IMR-90 (cell line): Measurements from ENCODE around the gene DTL. TPM values are rescaled to one million over a fixed set of nuclear protein-coding genes. Genes with fewer than 3 reads are reported as not detected.

Experiments used
- ATAC-seq: fragments of 200-7000 bp; cut with Tn5 transposase; 2 replicates; pipeline ENCODE4 v1.9.1; 2020; ENCODE audit warnings: low read depth, mild to moderate bottlenecking, moderate library complexity
- BruUV-seq: library from RNA; stranded (reverse); fragments of 400-500 nt; replicated peaks from 2 replicates; lab custom pipeline; 2021; lab: Mats Ljungman, UMichigan
- CTCF ChIA-PET: fragments of 300-600 bp; formaldehyde crosslinking; extraction: SDS; loops from one replicate; lab custom pipeline; 2021; ENCODE audit warnings: antibody characterized with exemption; lab: Yijun Ruan, JAX
- POLR2A ChIA-PET: fragments of 300-600 bp; sonication (Branson Sonifier 250); formaldehyde crosslinking; loops from one replicate; lab custom pipeline; 2022; ENCODE audit warnings: antibody characterized with exemption; ENCODE audit not compliant: unreplicated experiment; lab: Charles Lee
- DNase-seq: peaks from one replicate; pipeline ENCODE4 v3.0.0; 2013
- H2AFZ ChIP-seq: replicated peaks from 2 replicates; pipeline ENCODE3; 2013; ENCODE audit warnings: low read length, mild to moderate bottlenecking; ENCODE audit not compliant: poor library complexity
- H2AK5ac ChIP-seq: 2 replicates; pipeline ENCODE4 v1.6.1; 2013; ENCODE audit warnings: low read depth, low read length, inconsistent platforms
- H2AK9ac ChIP-seq: replicated peaks from 2 replicates; pipeline ENCODE3; 2013; ENCODE audit warnings: mild to moderate bottlenecking, low read depth, low read length, moderate library complexity; ENCODE audit not compliant: poor library complexity
- H2BK120ac ChIP-seq: 2 replicates; pipeline ENCODE4 v1.6.1; 2013; ENCODE audit warnings: low read depth, low read length, inconsistent platforms
- H2BK15ac ChIP-seq: 3 replicates; pipeline ENCODE4 v1.6.1; 2013; ENCODE audit warnings: low read depth, low read length, inconsistent platforms
- H2BK20ac ChIP-seq: 2 replicates; pipeline ENCODE4 v1.6.1; 2013; ENCODE audit warnings: low read depth, mild to moderate bottlenecking, inconsistent platforms, low read length, moderate library complexity
- H2BK5ac ChIP-seq: 2 replicates; pipeline ENCODE4 v1.6.1; 2013; ENCODE audit warnings: mild to moderate bottlenecking, low read depth, low read length, inconsistent platforms; ENCODE audit not compliant: poor library complexity, severe bottlenecking
- H3K14ac ChIP-seq: replicated peaks from 2 replicates; pipeline ENCODE4 v1.6.1; 2013; ENCODE audit warnings: low read depth, low read length, inconsistent platforms
- H3K18ac ChIP-seq: 2 replicates; pipeline ENCODE4 v1.6.1; 2013; ENCODE audit warnings: low read depth, low read length, control low read depth
- H3K23ac ChIP-seq: 2 replicates; pipeline ENCODE4 v1.6.1; 2013; ENCODE audit warnings: low read depth, low read length, inconsistent platforms
- H3K27ac ChIP-seq: 2 replicates; pipeline ENCODE4 v1.5.1; 2013; ENCODE audit warnings: mild to moderate bottlenecking, control low read depth, low read length; ENCODE audit not compliant: insufficient read depth
- H3K27me3 ChIP-seq: 2 replicates; pipeline ENCODE4 v1.6.1; 2013; ENCODE audit warnings: low read length; ENCODE audit not compliant: control insufficient read depth, insufficient read depth
- H3K36me3 ChIP-seq: 2 replicates; pipeline ENCODE4 v1.6.1; 2013; ENCODE audit warnings: low read length, mixed read lengths; ENCODE audit not compliant: control insufficient read depth, insufficient read depth
- H3K4ac ChIP-seq: 2 replicates; pipeline ENCODE4 v1.6.1; 2013; ENCODE audit warnings: low read depth, low read length, inconsistent platforms
- H3K4me1 ChIP-seq: 2 replicates; pipeline ENCODE4 v1.6.1; 2013; ENCODE audit warnings: low read length, mixed read lengths; ENCODE audit not compliant: control insufficient read depth, insufficient read depth
- H3K4me2 ChIP-seq: 2 replicates; pipeline ENCODE4 v1.6.1; 2013; ENCODE audit warnings: low read depth, mild to moderate bottlenecking, control low read depth, low read length, moderate library complexity
- H3K4me3 ChIP-seq: 2 replicates; pipeline ENCODE4 v1.5.1; 2013; ENCODE audit warnings: low read depth, mild to moderate bottlenecking, control low read depth, low read length, moderate library complexity; ENCODE audit not compliant: insufficient read depth
- H3K56ac ChIP-seq: 2 replicates; pipeline ENCODE4 v1.6.1; 2013; ENCODE audit warnings: low read length, inconsistent platforms; ENCODE audit not compliant: insufficient read depth; ENCODE audit errors: extremely low read depth
- H3K79me1 ChIP-seq, 2 experiments: 2 replicates each; pipeline ENCODE4 v1.6.1; 2013; ENCODE audit warnings: low read length in 2 of 2, inconsistent platforms in 1 of 2, low read depth in 1 of 2
- H3K9ac ChIP-seq: 2 replicates; pipeline ENCODE4 v1.6.1; 2013; ENCODE audit warnings: low read depth, low read length, control low read depth
- H3K9me1 ChIP-seq: 2 replicates; pipeline ENCODE4 v1.6.1; 2013; ENCODE audit warnings: low read length, inconsistent platforms; ENCODE audit not compliant: insufficient read depth
- H3K9me3 ChIP-seq: 2 replicates; pipeline ENCODE4 v1.6.1; 2013; ENCODE audit warnings: low read length; ENCODE audit not compliant: control insufficient read depth, insufficient read depth
- H4K20me1 ChIP-seq: 2 replicates; pipeline ENCODE4 v1.6.1; 2013; ENCODE audit warnings: low read length, inconsistent platforms; ENCODE audit not compliant: insufficient read depth
- H4K5ac ChIP-seq: 2 replicates; pipeline ENCODE4 v1.6.1; 2013; ENCODE audit warnings: mild to moderate bottlenecking, low read depth, low read length, control low read depth
- H4K8ac ChIP-seq, 2 experiments: 2 replicates each; pipeline ENCODE4 v1.6.1; 2013; ENCODE audit warnings: low read depth in 2 of 2, low read length in 2 of 2, control low read depth in 1 of 2, inconsistent platforms in 1 of 2
- H4K91ac ChIP-seq: 2 replicates; pipeline ENCODE4 v1.6.1; 2013; ENCODE audit warnings: low read depth, low read length, inconsistent platforms; ENCODE audit not compliant: insufficient read depth
- FOS ChIP-seq: fragments of 150-350 bp; IDR thresholded peaks from 2 replicates; pipeline ENCODE4 v1.6.1; 2016; ENCODE audit warnings: low read depth, low read length
- MAFK ChIP-seq: IDR thresholded peaks from 2 replicates; pipeline ENCODE4 v1.6.1; 2012; ENCODE audit warnings: low read depth, low read length, improper control_type of control experiment
- MAZ ChIP-seq: IDR thresholded peaks from 2 replicates; pipeline ENCODE4 v1.6.1; 2012; ENCODE audit warnings: low read depth, mild to moderate bottlenecking, low read length, improper control_type of control experiment, moderate library complexity, borderline replicate concordance
- RAD21 ChIP-seq: IDR thresholded peaks from 2 replicates; pipeline ENCODE4 v1.6.1; 2012; ENCODE audit warnings: low read length, improper control_type of control experiment
- RCOR1 ChIP-seq: IDR thresholded peaks from 2 replicates; pipeline ENCODE4 v1.6.1; 2012; ENCODE audit warnings: mild to moderate bottlenecking, low read length, improper control_type of control experiment; ENCODE audit not compliant: insufficient replicate concordance
- WGBS, 2 experiments: methylation state at CpG; one replicate each; pipeline versions ENCODE4 v1.1.5 to v1.1.7; 2013; ENCODE audit warnings: missing lambda C conversion rate in 2 of 2; ENCODE audit not compliant: insufficient read length in 1 of 2; ENCODE audit errors: extremely low coverage in 2 of 2; 5-methylcytosine and 5-hydroxymethylcytosine counted together
- dilution Hi-C: fragments of 300-500 bp; cut with HindIII; formaldehyde crosslinking; loops from one replicate; pipeline ENCODE4 v1.14.3; 2018; ENCODE audit warnings: low sequenced_read_pairs; ENCODE audit not compliant: unreplicated experiment
- in situ Hi-C: fragments of 300-500 bp; cut with MboI; formaldehyde crosslinking; loops from 3 replicates; pipeline ENCODE4 v1.14.3; 2019; ENCODE audit warnings: low sequenced_read_pairs, inconsistent platforms, mixed read lengths
- intact Hi-C: fragments of 100-400 bp; cut with micrococcal nuclease; formaldehyde crosslinking; loops from 2 replicates; pipeline ENCODE4 v1.10.0; 2022
- polyA plus RNA-seq, 3 experiments: library from polyadenylated mRNA; depleted of rRNA; stranded (reverse); fragments of >200 nt; gene quantifications; 2 replicates each; pipeline ENCODE4 v1.2.3, GENCODE V29; 2012; ENCODE audit warnings: low replicate concordance in 1 of 3
- total RNA-seq: library from RNA; depleted of rRNA; stranded (reverse); fragments of >200 nt; gene quantifications from 2 replicates; pipeline ENCODE4 v1.2.3, GENCODE V29; 2012
- TF ChIP-seq, protein P1 (sequence below): fragments of 150-350 bp; IDR thresholded peaks from 2 replicates; pipeline ENCODE4 v1.6.1; 2017; ENCODE audit warnings: mild to moderate bottlenecking, antibody characterized with exemption, low read length, low read depth

Gene DTL
- total and polyA plus RNA-seq, 2 of the 4 experiments (the other 2 are of a cell fraction): 11.8 to 19.9 TPM

DNA sequence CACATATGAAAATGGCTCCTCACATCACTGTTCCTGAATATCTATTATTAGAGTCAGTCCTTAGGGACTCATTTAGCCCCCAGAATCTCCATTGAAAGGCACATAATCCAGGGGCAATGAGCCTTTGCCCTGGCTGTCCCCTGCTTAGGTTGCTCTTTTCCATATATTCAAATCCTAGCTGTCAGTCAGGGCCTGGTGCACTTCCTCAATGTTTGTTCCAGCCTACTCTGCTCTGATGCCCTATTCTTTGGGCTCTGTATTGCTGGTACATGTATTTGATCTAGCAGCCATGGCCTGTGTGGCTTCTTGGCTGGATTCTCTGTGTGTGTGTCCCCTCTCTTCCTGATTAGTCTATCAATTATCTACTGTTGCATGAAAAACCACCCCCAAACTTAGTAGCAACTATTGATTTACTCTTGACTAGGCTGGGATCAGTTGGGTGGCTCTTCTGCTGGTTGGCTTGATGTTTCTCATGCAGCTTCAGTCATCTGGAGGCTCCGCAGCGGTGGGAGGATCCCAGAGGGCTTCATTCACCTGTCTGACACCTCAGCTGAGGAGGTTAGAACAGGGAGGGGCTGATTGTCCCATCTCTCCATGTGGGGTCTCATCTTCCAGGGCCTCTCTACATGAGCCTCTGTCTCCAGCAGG, 107.5 kb downstream of the DTL start:
- no peak overlapping the region for H3K56ac ChIP-seq
- no peak overlapping the region for H3K4me2 ChIP-seq
- no peak overlapping the region for H2BK15ac ChIP-seq
- H2BK20ac ChIP-seq: no peak overlapping the region
- H3K27ac ChIP-seq: no peak overlapping the region
- H2BK120ac ChIP-seq: no peak overlapping the region
- H3K4ac ChIP-seq: no peak overlapping the region
- ATAC-seq (no peak), DNase-seq (no peak)
- H3K9me3 ChIP-seq: no peaks in the 10 kb centered on the region
- H3K9me1 ChIP-seq: peaks cover 2% of the 10 kb centered on the region; the same call in 1 of the 2 replicates
- intact Hi-C loops: no loop called here
- H4K20me1 ChIP-seq: no peaks in the 10 kb centered on the region
- no peak for TF ChIP-seq MAFK
- no peak for TF ChIP-seq FOS
- TF ChIP-seq RCOR1: no peak
- no peak for TF ChIP-seq MAZ
- TF ChIP-seq, protein P1, sequence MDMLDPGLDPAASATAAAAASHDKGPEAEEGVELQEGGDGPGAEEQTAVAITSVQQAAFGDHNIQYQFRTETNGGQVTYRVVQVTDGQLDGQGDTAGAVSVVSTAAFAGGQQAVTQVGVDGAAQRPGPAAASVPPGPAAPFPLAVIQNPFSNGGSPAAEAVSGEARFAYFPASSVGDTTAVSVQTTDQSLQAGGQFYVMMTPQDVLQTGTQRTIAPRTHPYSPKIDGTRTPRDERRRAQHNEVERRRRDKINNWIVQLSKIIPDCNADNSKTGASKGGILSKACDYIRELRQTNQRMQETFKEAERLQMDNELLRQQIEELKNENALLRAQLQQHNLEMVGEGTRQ: no peak
- TF ChIP-seq RAD21: no peak
- H2AK9ac ChIP-seq: no peak overlapping the region
- H4K91ac ChIP-seq: no peak overlapping the region
- dilution Hi-C loops: no loop called here
- CTCF ChIA-PET: no interaction called here
- H3K9ac ChIP-seq: no peak overlapping the region
- no peaks in the 10 kb centered on the region for H3K4me1 ChIP-seq
- no peak overlapping the region for H3K23ac ChIP-seq
- 100% methylated on average over 2 of the region's 2 CpGs; no CpG with 5 or more reads in 1 of the 2 experiments for WGBS, 2 experiments
- H3K79me1 ChIP-seq: no peaks in the 10 kb centered on the region
- no peak overlapping the region for H2BK5ac ChIP-seq
- in situ Hi-C loops: no loop called here
- H3K36me3 ChIP-seq: no peaks in the 10 kb centered on the region
- H2AFZ ChIP-seq: no peak overlapping the region
- BruUV-seq: no TSS peak
- no peak overlapping the region for H4K5ac ChIP-seq
- no peak overlapping the region for H3K4me3 ChIP-seq
- H3K18ac ChIP-seq: no peak overlapping the region
- POLR2A ChIA-PET: no interaction called here
- H3K14ac ChIP-seq: no peak overlapping the region
- no peak overlapping the region for H2AK5ac ChIP-seq
- H4K8ac ChIP-seq: no peak overlapping the region
- H3K27me3 ChIP-seq: no peaks in the 10 kb centered on the region
